DMS53 treated with DMSO at 0.1 percent for 48 hours (cell line): ENCODE measurements around the gene FAM210B.
"Not testable (repeated sequence)": the region's sequence is repeated elsewhere in the genome, so short reads cannot be mapped to it uniquely, and the experiment has no call there.

Experiments used
- DNase-seq: peaks from one replicate; lab custom pipeline; 2025; ENCODE audit not compliant: unreplicated experiment; lab: John Stamatoyannopoulos, UW

FAM210B gene

GRCh38 chr20:56391596-56392131 lies 32.9 kb downstream of the FAM210B start:
- no peak for DNase-seq

GRCh38 chr20:56392132-56392880 lies 33.5 kb downstream of the FAM210B start, which contains the start of the genes AURKA and CSTF1:
TSS of gene AURKA (minus strand) at chr20:56392215. CDS start at chr20:56388197, 4,018 bp downstream.
TSS of gene CSTF1 (plus strand) at chr20:56392645. CDS start at chr20:56395553, 2,908 bp downstream.
- DNase-seq = peak; percentile 96

- DNase-seq = peak; percentile 48
These were observed 34.2 kb downstream of the FAM210B start for GRCh38 chr20:56392881-56393482.

GRCh38 chr20:56393653-56394052 lies 34.9 kb downstream of the FAM210B start:
- DNase-seq = no peak

- DNase-seq = no peak
These were observed 36.4 kb downstream of the FAM210B start for GRCh38 chr20:56395166-56395565.

- peak; percentile 33 for DNase-seq
These were observed 41.3 kb downstream of the FAM210B start for GRCh38 chr20:56400001-56400640.

- no peak for DNase-seq
These were observed 44.7 kb downstream of the FAM210B start for GRCh38 chr20:56403465-56403864.

GRCh38 chr20:56405356-56405755 lies 46.6 kb downstream of the FAM210B start:
- not testable (repeated sequence) for DNase-seq

GRCh38 chr20:56406910-56407309 lies 48.1 kb downstream of the FAM210B start:
- no peak for DNase-seq

- no peak for DNase-seq
These were observed 50.7 kb downstream of the FAM210B start for GRCh38 chr20:56409521-56409920.

GRCh38 chr20:56409956-56410355 lies 51.2 kb downstream of the FAM210B start:
- DNase-seq = no peak

GRCh38 chr20:56411287-56411686 lies 52.5 kb downstream of the FAM210B start:
- not testable (repeated sequence) for DNase-seq

GRCh38 chr20:56411759-56412472 lies 53.1 kb downstream of the FAM210B start, which contains the start of gene CASS4:
TSS of gene CASS4 (plus strand) at chr20:56412260. CDS start at chr20:56412459, 199 bp downstream.
- no peak for DNase-seq

- DNase-seq = no peak
These were observed 53.7 kb downstream of the FAM210B start for GRCh38 chr20:56412473-56412790.

GRCh38 chr20:56412949-56413348 lies 54.2 kb downstream of the FAM210B start:
- DNase-seq = no peak

GRCh38 chr20:56414842-56415765 lies 56.3 kb downstream of the FAM210B start:
- no peak for DNase-seq

- no peak for DNase-seq
These were observed 58.6 kb downstream of the FAM210B start for GRCh38 chr20:56417402-56417801.

GRCh38 chr20:56417911-56418310 lies 59.1 kb downstream of the FAM210B start:
- no peak for DNase-seq
